IPS-18c (cell line): ENCODE data around the gene C4orf50.

ENCODE experiments used
- H3K4me3 ChIP-seq: 2 replicates; pipeline ENCODE4 v1.7.0; 2013; ENCODE audit warnings: low read depth, mild to moderate bottlenecking, low read length, moderate library complexity; ENCODE audit not compliant: insufficient read depth
- H3K9me3 ChIP-seq: one replicate; pipeline ENCODE4 v1.6.1; 2013; ENCODE audit warnings: mild to moderate bottlenecking, low read length, moderate library complexity; ENCODE audit not compliant: control insufficient read depth, insufficient read depth

The C4orf50 gene

DNA sequence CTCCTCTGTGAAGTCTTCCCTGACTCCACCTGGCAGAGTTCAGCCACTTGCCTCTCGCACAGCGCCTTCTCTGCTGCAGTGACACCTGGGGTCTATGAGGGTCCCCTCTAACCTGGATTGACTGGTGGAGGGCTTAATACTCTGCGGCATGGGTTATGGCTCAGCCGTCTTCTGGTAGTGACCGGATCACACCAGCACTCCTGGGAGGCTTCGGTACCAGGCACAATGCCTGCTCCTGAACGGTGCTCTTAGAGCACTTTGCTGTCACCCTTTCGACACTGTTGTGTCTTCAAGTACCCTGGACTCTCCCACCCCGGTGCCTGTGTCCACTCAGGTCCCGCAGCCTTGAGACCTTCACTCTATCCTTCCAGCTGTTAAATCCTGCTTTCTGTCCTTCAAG, 50.0 kb downstream of the C4orf50 start:
- H3K9me3 ChIP-seq = no peaks in the 10 kb centered on the region
- no peak overlapping the region for H3K4me3 ChIP-seq

GRCh38 chr4:5967783-5968182, 50.4 kb downstream of the C4orf50 start:
- no peak overlapping the region for H3K4me3 ChIP-seq
- no peaks in the 10 kb centered on the region for H3K9me3 ChIP-seq

- no peak overlapping the region for H3K4me3 ChIP-seq
- no peaks in the 10 kb centered on the region for H3K9me3 ChIP-seq
These were observed 53.0 kb downstream of the C4orf50 start for GRCh38 chr4:5965225-5965624.

DNA sequence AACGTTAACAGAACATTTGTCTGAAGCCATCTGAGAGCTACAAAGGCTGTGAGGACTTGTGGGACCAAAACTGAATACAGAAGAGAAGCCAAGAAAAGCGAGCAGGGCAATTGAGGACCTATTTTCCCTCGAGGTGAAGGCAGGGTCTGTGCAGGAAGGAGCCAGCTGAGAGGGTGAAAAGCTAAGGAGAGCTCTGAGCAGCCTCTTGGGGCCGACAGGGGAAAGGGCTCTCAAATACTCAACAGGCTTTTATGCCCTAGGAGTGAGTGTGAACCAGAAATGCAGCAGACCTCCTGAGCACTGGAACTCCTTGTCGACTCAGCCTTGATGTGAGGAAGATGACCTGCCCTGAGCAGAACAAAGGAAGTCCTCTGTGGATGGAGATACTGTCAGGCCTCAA, 54.2 kb downstream of the C4orf50 start:
- Histone ChIP-seq H3K9me3 (no peaks in the 10 kb centered on the region), H3K4me3 (no peak overlapping the region)

DNA sequence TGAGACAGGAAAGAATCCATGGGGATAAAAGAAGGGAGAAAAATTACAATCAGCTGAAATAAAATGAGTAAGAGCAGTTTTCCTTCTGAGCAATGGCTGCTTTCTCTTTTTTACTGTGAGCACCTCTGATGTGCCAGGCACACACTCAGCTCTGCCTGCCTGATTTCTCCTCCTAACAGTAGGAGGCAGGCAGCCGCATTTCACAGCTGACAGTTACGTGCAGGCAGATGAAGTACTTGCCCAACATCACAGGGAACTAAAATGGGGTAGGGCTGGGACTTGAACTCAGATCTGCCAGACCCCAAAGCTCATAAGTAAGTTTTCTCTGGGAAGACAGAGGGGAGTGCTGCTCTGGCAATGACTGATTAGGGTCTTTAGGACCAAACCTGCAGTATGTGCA, 54.6 kb downstream of the C4orf50 start:
- Histone ChIP-seq H3K9me3 (no peaks in the 10 kb centered on the region), H3K4me3 (no peak overlapping the region)

GRCh38 chr4:5962416-5962815, 55.8 kb downstream of the C4orf50 start:
- no peak overlapping the region for H3K4me3 ChIP-seq
- H3K9me3 ChIP-seq = no peaks in the 10 kb centered on the region

DNA sequence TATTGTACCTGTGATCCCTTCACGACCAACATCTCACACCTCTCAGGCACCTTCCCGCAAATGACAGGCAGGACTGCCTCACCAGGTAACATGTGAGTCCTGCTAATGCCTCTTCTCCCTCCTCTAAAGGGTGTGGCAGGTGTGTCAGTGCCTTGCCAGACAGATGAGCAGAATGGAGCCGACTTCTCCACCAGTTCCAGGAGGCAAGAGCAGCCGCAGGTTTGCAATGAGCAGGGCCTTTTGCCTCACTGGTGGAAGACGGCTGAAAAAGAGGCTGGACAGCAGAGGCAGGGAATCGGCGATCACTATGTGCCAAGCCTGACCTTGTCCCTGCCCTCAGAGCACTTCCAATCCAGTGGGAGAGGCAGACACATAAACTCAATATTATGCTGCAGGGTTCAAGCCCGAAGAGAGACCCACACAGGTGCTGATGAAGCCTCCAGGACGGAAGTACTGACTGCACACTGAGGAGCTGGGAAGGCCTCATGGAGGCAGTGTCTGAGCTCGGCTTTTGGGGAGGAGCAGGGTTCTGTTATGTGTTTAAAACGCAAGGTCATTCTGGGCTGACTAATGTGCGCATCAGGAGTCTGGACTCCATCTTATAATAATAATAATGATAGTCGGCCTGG, 57.9 kb downstream of the C4orf50 start:
- no peaks in the 10 kb centered on the region for H3K9me3 ChIP-seq
- no peak overlapping the region for H3K4me3 ChIP-seq

DNA sequence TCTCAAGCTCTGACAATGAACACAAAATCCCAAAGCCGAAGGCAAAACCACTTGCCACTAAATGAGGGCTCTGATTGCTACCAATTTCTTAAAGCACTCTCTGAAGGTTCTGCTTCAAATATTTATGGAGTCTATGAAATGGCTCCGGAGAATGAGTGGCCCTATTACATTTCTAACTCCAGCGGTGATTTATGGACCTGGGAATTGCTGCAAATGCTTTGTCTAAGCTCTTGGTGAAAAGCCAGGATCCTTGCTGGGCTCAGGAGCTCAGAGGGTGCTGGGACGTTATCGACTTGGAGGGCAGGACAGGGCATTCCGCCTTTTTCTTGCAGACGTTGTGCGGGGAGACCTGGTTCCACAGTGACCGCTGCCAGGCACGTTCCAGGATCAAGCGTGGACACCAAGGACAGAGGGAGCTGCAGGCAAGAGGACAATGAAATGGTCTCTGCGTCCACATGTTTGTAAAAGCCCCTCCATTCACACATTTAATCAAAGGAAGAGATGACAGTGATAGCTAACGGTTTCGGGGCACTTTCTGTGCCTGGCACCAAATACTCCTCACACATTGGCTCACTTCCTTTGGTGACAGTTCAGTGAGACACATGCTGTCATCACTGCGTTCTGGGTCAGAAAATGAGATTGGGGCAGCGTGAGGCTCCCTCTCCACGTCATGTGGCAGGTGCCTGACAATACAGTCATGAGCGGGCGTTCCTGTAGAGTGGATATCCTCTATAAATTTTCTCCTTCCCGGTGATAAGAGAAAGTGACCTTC, 58.8 kb downstream of the C4orf50 start:
- H3K4me3 ChIP-seq = no peak overlapping the region
- H3K9me3 ChIP-seq = no peaks in the 10 kb centered on the region

DNA sequence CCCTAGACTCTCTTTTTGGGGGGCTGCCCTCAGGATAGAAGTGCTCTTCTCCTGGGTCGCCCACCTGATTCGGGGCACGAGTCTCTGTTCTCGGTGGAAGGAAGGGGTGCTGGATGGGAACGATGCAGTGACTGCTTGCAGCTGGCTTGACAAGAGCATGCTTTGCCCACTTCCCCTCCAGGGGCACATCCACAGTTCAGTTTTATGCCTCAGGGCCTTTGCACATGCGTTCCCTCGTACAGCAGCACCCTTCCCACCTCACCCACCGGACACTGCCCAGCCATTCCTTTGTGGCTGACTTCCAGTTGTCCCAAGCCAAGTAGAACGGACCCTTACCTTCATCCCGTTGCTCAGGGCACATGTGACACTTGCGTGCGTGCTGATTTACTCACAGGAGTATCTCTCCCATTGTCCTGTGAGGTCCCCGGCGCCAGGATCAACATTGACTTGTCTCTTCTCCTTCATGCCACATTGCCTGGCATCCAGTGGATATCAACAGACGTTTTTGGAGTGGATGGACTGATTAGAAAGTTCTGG, 60.0 kb downstream of the C4orf50 start:
- Histone ChIP-seq H3K9me3 (no peaks in the 10 kb centered on the region), H3K4me3 (no peak overlapping the region)

- Histone ChIP-seq H3K4me3 (no peak overlapping the region), H3K9me3 (no peaks in the 10 kb centered on the region)
These were observed 61.2 kb downstream of the C4orf50 start for GRCh38 chr4:5957076-5957475.

DNA sequence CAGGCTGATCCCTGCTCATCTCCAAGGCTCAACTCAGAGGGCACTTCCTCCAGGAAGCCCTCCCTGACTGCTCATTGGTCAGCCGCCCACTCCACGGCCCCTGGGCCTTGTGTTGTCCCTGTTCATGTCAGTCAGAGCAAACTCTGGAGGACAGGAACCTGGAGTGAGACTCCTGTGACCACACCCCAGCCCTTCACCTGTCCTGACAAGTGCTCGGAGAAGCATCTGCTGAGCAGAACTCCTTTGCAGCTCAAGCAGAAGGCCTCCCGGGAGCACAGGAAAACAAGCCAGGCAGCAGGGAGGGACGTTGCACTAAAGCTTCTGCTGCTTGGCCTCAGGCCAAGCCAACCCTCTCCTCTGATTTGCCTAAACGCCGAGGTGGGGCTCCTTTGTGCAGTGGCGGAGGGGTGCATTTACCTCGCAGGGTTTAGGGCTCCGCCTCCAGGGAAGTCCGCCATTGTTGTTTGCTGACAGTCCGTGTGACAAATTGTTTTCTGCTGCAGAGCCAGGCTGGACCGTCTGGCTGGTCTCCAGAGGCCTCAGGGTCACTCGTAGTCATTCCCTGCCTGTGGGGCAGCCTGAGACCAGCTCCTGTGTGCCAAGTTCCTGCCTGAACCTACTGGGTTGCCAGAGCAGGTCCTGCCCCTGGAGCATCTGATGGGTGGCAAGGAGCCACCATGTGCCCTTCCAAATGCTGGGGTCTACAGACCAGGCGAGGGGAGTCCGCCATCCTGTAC, 61.8 kb downstream of the C4orf50 start:
- Histone ChIP-seq H3K4me3 (no peak overlapping the region), H3K9me3 (no peaks in the 10 kb centered on the region)

DNA sequence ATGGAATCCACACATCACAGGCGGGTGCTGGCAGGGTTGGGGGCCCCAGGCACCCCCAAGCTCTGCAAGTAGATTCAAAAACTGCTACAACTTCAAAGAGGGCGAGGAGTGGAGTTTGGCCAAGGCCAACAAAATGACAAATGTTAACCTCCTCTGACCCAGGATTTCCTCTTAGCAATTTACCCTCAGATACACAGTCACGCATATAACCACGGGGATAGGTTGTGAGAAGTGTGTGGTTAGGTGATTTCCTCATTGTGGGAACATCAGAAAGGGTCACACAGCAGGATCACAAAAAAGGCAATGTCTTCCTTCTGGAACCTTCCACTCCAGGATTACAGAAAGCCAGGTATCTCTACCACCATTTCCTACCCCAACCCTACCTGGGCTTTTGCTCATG, 62.4 kb downstream of the C4orf50 start:
- H3K4me3 ChIP-seq = no peak overlapping the region

DNA sequence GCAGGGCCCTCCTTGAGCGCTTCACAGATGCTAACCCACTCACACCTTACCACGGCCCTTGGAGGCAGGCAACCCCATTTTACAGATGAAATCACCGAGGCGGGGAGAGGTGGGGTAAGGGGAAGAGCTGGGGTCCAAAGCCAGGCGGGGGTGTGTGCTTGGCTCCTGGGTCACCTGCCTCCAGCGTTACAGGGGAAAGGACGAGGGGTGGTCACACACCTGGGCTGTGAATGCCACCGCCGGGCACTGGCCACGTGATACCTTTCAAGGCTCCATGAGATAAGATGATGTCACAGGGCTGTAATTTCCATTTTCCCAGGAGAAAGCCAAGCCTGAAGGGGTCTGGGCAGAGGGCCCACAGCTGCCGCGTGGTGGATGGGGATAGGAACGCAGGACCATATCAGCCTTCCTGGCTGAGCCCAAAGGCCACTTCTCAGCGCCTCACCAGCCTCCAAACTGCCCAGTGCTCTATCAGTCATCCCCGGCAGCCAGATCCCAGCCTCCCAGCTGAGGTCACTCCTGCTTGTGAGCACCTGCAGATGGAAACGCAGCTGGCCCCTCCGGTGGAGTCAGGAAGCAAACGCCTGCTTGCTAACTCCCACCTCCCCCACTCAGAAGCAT, 62.9 kb downstream of the C4orf50 start:
- no peak overlapping the region for H3K4me3 ChIP-seq
- no peaks in the 10 kb centered on the region for H3K9me3 ChIP-seq

More for the DNA sequence above, 62.4 kb downstream of the C4orf50 start:
- H3K9me3 ChIP-seq = no peaks in the 10 kb centered on the region

- Histone ChIP-seq H3K4me3 (no peak overlapping the region), H3K9me3 (no peaks in the 10 kb centered on the region)
These were observed 64.0 kb downstream of the C4orf50 start for GRCh38 chr4:5954056-5954760.

GRCh38 chr4:5952975-5953951, 65.0 kb downstream of the C4orf50 start:
- H3K4me3 ChIP-seq = no peak overlapping the region
- no peaks in the 10 kb centered on the region for H3K9me3 ChIP-seq
